ENCODE data around the gene DUOX2.
"Not testable (repeated sequence)": the region's sequence is repeated elsewhere in the genome, so short reads cannot be mapped to it uniquely, and the experiment has no call there.

Gene DUOX2

GRCh38 chr15:45100884-45101625 lies 12.9 kb downstream of the DUOX2 start:
- DNase-seq (ENCODE audit: low spot score): no peak

DNA sequence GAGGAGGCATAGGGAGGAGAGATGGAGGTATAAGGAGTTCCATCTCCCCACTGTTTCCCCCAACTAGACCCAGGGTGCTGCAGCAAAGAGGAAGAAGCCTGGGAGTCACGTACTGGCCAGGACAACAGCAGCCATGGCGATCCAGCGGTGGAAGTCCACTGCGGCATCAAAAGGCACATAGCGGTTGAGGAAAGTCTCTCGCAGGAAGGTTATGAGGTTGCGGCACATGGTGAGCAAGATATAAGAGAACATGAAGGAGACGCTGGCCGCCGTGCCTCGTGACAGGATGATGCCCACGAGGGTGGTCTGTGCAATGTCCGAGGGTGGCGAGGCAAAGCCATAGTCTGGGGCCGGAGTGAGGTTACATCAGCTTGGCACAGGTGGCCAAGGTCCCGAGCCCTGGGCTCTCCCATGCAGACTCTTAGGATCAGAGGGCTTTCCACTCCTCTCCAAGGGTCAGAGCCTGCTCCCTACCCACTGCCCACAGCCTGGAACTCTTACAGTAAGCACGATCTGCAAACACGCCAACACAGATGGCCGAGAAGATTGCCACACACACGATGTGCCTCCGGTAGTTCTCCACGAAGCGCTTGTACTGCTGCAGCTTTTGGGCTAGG lies 14.3 kb downstream of the DUOX2 start:
- no peak for DNase-seq (ENCODE audit: low spot score)

DNA sequence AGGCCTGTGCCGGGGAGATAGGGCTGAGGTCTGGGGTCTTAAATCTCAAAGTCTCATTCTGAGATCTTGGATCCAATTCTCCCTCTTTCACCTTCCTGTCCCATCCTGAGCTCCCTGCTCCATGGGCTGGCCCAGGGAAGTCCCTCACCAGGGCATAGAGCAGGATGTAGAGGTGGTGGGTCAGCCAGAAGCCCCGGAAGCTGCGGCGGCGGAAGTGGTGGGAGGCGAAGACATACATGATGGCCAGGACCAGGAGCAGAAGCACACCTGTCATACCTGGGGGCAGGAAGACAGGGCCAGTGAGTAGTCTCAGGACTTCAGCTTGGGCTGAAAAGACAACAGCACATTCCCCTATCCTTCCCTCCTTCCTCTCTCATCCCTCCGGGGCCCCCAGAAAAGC lies 16.5 kb downstream of the DUOX2 start:
- DNase-seq (ENCODE audit: low spot score): no peak

DNA sequence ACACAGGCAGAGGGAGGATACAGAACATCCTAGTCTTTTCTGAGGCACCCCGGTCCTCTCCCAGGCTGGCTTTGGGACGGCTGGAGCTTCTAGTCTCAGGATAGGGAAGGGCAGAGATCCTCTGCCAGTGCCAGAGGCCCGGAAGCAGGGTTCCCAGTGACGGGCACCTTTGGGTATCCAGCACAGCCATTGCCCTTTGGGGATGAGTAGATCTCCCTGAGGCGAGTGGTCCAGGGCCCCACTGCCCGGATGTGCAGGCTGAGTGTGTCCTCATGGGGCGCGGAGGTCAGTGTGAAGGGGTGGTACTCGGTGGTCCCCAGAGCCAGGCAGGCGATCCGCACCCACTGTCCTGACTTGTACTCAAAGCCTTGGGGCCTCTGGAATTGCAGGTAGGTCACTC lies 18.3 kb downstream of the DUOX2 start:
- no peak for DNase-seq (ENCODE audit: low spot score)

GRCh38 chr15:45094358-45094730 lies 19.6 kb downstream of the DUOX2 start:
- no peak for DNase-seq (ENCODE audit: low spot score)

- DNase-seq (ENCODE audit: low spot score): no peak
Measured at GRCh38 chr15:45093622-45094357, 20.2 kb downstream of the DUOX2 start.

DNA sequence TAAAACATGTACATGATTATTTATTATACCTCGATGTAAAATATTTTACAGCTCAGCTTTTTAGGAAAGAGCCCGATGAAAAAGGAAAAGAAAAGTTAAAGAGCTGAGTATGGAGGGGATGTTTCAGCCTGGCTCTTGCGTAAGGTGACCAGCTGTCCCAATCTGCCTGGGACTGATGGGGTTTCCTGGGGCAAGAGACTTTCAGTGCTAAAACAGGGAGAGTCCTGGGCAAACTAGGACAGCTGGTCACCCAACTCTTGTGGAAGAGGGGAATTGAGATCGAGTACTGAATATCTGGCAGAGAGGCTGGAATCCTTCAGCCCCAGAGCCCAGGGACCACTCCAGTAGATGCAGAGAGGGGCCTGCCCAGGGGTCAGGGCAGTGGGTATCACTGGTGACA lies 21.0 kb downstream of the DUOX2 start:
- no peak for DNase-seq (ENCODE audit: low spot score)

DNA sequence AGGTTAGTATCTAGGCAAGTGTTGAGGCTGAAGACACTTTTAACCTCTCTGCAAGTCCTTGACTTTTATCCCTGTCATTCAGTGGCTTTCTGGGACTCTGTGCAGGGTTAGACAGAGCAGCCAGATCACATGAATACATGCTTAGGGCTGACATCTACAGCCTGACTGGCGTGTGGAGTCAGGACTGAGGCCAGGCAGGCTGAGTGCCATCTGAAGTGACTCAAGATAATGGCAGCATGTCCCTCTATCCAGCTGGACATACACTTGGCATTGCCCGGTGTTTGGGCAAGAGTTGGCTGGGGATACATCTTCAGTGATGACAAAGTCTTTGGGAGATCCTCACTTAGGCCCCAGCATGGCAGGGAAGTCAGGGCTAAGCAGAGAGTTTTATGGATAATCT lies 22.4 kb downstream of the DUOX2 start:
- DNase-seq (ENCODE audit: low spot score): no peak

DNA sequence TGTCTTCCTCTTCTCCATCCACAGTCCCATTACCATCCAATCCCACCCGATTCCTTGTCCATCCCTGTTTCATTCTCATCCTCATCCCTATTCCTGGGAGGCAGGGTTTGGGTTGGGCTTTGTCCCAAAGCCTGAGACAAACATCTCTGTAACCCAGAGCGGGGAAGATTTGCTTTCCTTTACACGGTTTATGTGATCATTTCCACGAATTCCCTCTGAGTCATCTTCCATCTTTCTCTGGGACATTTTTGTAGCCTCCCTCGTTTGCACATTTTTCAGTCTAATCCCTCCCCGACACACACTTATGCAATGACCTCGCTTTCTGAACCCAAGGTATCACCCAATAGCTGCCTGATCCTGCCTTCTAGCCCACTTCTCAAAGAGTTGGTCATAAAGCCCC lies 22.8 kb downstream of the DUOX2 start:
- no peak for DNase-seq (ENCODE audit: low spot score)

DNA sequence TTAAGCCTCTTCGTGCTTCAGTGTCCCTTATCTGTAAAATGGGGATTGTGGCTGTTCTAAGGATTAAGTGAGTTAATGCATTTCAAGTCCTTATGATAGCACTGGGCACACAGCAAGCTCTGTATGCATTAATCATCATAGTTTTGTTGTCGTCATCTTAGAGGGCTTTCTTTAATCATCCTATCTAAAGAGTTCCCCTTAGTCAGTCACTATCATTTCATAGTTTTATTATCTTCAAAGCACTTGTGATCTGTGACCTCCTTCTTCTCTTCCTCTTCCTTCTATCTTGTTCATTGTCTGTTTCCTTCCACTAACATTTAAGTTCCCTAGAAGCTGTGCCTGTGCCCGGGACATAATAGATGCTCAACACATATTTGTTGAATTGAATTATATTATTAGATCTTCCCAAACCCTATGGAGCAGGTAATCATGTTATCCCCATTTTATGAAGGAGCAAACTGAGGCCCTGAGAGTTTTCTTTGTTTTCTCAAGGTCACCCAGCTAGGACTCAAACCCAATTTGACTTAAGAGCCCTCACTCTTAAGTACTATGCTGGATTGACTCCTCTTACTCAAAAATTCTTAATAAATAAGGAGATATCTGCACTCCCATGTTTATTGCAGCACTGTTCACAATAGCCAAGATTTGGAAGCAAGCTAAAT lies 24.1 kb downstream of the DUOX2 start:
- DNase-seq (ENCODE audit: low spot score): no peak

DNA sequence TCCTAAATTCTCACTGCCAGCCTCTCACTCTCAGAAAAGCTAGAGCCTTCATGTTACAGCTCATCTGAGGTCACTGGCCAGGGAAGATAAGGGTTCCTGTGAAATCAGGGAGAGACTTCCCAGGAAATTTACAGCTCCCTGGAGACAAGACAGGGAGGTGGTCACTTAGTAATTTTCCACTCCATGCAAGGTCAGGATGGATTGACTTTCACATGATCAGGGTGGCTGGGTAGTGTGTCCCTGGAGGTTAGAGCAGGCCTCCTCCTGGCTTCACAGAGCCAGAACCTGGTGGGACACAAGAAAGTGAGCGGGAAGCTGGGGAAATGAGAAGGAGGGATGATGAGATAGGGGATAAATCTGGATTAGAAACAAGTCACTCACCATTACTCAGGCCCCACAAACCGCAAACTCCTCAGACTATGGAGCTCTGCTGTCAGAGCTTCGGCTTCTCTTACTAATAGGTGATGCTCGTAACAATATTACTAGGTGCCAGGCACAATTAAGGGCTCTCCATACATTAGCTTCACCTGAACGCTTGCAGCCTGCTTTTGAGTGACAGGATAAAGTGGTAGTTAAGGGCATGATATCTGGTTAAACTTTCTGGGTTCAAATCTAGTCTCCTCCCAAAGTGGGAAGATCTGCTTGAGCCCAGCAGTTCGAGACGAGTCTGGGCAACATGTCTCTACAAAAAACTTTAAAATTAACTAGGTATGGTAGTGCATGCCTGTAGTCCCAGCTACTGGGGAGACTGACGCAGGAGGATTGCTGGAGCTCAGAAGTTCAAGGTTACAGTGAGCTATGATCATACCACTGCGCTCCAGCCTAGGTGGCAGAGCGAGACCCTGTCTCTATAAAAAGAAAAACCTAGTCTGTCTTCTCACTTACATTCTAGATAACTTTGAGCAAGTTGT lies 24.9 kb downstream of the DUOX2 start:
- DNase-seq (ENCODE audit: low spot score): peak; percentile 3

DNA sequence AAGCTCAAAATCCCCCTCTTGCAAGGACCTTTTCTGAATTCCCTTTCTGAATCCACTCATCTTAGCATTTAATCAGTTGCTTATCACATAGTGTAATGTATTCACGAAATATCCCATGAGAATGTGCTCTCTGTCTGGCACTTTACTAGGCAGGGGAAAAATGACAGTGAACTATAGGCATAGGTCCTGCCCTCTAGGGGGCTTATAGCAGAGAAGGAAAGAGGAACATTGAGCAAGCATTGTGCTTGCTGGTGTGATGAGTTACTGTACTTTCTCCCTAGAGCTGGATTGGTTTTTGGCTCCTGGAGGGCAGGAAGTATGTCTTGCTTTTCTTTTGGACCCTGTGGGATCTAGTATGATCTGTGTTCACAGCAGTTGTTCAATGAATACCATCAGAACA lies 26.5 kb downstream of the DUOX2 start:
- DNase-seq (ENCODE audit: low spot score): peak; percentile 7

GRCh38 chr15:45084163-45084562 lies 29.8 kb downstream of the DUOX2 start:
- no peak for DNase-seq (ENCODE audit: low spot score)

GRCh38 chr15:45083223-45083622 lies 30.7 kb downstream of the DUOX2 start:
- no peak for DNase-seq (ENCODE audit: low spot score)

DNA sequence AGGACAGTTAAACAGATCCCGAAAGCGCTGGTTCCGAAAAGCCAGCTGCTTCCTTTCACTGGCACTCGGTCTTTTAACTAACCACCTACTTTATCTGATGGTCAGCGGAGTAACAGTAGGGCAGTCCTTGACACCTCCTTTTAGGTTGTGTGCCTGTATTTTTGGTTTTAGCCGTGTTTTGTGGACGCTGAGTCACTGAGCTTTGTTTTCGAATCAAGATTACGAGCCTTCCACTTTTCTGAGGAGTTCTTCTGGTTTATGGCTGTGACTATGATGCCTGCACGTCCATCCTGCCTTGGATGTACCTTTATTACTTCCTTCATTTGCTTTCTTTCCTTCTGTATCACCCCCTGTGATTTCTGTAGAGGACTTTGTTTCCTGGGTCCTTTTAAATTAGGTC lies 31.6 kb downstream of the DUOX2 start:
- DNase-seq (ENCODE audit: low spot score): not testable (repeated sequence)

DNA sequence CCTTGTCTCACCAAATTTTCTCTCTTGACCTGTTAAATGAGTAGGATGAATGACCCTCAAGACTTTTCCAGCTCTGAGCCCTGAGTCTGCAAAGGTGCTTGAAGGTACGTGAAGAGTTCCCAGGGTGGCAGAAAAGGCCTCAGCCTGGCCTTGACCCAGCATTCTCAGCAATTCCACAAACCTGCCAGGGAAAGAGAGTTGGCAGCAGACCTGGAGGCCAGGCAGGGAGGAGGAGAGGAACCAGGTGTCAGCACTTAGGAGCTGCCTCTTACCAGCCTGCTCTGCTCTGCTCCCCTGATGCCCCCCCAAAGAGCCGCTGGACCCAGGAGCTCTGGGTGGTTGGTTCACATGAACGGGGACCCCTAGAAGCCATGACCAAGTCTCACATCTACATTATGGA lies 33.4 kb downstream of the DUOX2 start:
- not testable (repeated sequence) for DNase-seq (ENCODE audit: low spot score)

DNA sequence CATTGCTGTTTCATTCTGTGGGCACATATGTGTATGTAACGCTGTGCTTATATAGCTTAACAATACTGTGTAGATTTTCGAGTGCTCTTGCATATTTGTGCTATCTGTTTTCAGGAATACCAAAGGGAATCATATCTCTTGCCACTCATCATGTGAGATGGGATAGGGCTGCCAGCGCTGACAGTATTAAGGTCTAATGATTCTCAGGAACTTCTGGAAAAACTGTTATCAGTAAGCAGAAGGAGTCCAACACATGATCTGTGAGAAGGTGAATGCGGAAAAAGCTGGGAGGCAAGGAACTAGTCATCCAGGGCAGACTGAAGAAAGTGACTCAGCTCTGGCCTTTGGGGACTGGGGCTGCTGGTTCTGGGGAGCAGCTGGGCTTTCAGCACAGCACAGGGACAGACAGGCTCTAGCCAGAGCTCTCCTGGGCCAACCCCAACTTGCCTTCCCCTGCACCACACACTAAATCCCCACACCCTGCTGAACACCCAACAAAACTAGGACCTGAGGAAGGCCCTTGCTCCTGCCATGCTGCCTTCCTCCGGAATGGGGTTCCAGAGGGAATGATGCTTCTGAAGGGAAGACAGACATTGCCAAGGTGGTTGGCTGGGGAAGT lies 34.2 kb downstream of the DUOX2 start:
- DNase-seq (ENCODE audit: low spot score): not testable (repeated sequence)

- DNase-seq (ENCODE audit: low spot score): not testable (repeated sequence)
Measured at GRCh38 chr15:45079201-45079600, 34.8 kb downstream of the DUOX2 start.

GRCh38 chr15:45077391-45077790 lies 36.6 kb downstream of the DUOX2 start:
- DNase-seq (ENCODE audit: low spot score): not testable (repeated sequence)

DNA sequence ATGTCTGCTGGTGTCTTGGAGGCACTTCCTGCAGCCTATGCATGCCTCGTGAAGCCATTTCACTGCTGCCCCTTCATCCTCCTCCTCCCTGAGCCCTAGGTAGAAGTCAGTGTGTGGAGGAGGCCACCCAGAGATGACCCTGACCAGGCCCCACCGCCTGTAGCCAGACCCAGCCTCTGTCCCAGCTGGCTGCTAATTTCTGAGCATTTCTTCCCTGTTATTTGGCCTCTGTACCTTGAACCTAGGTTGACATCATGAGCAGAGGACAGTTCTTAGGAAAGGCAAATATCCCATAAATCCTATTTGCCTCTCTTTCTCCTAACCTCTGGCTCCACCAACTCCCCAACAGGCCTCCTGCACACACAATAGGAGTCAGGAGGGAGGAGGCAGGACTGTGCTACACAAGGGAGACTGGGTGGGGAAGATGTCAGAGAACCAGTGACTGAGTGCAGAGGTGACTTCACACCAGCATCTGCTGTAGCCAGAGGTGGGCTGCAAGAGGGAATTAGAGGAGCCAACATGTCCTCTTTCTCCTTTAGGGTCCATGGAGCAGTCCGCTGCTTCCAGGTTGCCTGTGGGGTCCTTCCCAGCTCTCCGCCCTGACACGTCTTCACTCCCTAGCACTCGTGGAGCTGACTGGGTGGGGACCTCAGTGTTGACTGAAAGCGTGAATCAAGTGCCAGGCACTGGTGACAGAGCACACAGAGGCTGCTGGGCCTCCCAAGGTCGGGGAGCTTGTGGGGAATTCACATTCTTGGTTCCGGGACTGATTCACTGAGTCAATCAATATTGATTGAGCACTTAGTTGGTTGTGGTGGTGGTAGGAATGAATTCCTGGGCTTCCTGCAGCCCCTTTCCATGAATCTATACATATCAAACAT lies 38.3 kb downstream of the DUOX2 start:
- DNase-seq (ENCODE audit: low spot score): not testable (repeated sequence)
